GM23338 (cell line): ENCODE results near the gene GJB4. TPM values are rescaled to one million over a fixed set of nuclear protein-coding genes. Genes with fewer than 3 reads are reported as not detected.

Source experiments
- ATAC-seq: fragments of 200-7000 bp; cut with Tn5 transposase; 3 replicates; pipeline ENCODE4 v1.9.1; 2020
- DNase-seq: peaks from one replicate; pipeline ENCODE4 v3.0.0-alpha.2; 2015; ENCODE audit warnings: low spot score
- H2AFZ ChIP-seq: fragments of 200-600 bp; sonication (generic); 2 replicates; pipeline ENCODE4 v1.8.0; 2016; ENCODE audit warnings: antibody characterized with exemption, mild to moderate bottlenecking, moderate library complexity
- H3F3A ChIP-seq: fragments of 200-600 bp; sonication (generic); replicated peaks from 2 replicates; pipeline ENCODE4 v1.8.0; 2017; ENCODE audit warnings: antibody characterized with exemption, mixed run types, low read depth
- H3K27ac ChIP-seq: fragments of 200-600 bp; sonication (generic); 2 replicates; pipeline ENCODE4 v1.6.1; 2016; ENCODE audit warnings: low read depth
- H3K27me3 ChIP-seq: fragments of 200-600 bp; sonication (generic); 2 replicates; pipeline ENCODE4 v1.8.0; 2016; ENCODE audit warnings: mild to moderate bottlenecking, mixed run types, moderate library complexity; ENCODE audit not compliant: insufficient read depth
- H3K36me3 ChIP-seq: fragments of 200-600 bp; sonication (generic); 2 replicates; pipeline ENCODE4 v1.8.0; 2016; ENCODE audit warnings: mild to moderate bottlenecking; ENCODE audit not compliant: insufficient read depth
- H3K4me1 ChIP-seq: fragments of 200-600 bp; sonication (generic); 2 replicates; pipeline ENCODE4 v1.8.0; 2016; ENCODE audit warnings: mild to moderate bottlenecking, moderate library complexity; ENCODE audit not compliant: insufficient read depth
- H3K4me2 ChIP-seq: fragments of 200-600 bp; sonication (generic); 2 replicates; pipeline ENCODE4 v1.7.1; 2017; ENCODE audit warnings: mixed run types
- H3K4me3 ChIP-seq: fragments of 200-600 bp; sonication (generic); 2 replicates; pipeline ENCODE4 v1.6.1; 2016; ENCODE audit warnings: mixed run types
- H3K79me2 ChIP-seq: fragments of 200-600 bp; sonication (generic); replicated peaks from 2 replicates; pipeline ENCODE4 v1.8.0; 2017; ENCODE audit warnings: mild to moderate bottlenecking; ENCODE audit not compliant: insufficient read depth
- H3K9me2 ChIP-seq: fragments of 200-600 bp; sonication (generic); 2 replicates; pipeline ENCODE4 v1.8.0; 2017; ENCODE audit not compliant: insufficient read depth
- H4K20me1 ChIP-seq: fragments of 200-600 bp; sonication (generic); replicated peaks from 2 replicates; pipeline ENCODE4 v1.8.0; 2017; ENCODE audit warnings: mild to moderate bottlenecking; ENCODE audit not compliant: insufficient read depth
- H3K27ac Mint-ChIP-seq: 2 replicates; pipeline ENCODE4 v1.8.0; 2020; ENCODE audit warnings: inconsistent platforms, mild to moderate bottlenecking, moderate library complexity, mixed read lengths
- H3K27me3 Mint-ChIP-seq: 3 replicates; pipeline ENCODE4 v1.8.0; 2022; ENCODE audit warnings: low read depth, mild to moderate bottlenecking, moderate library complexity, mixed read lengths, inconsistent platforms; ENCODE audit not compliant: insufficient read depth, poor library complexity
- H3K36me3 Mint-ChIP-seq: 3 replicates; pipeline ENCODE4 v1.8.0; 2021; ENCODE audit warnings: low read depth, mild to moderate bottlenecking, inconsistent platforms, moderate library complexity, mixed read lengths
- H3K4me1 Mint-ChIP-seq: 3 replicates; pipeline ENCODE4 v1.8.0; 2020; ENCODE audit warnings: mild to moderate bottlenecking, inconsistent platforms, mixed read lengths
- H3K4me3 Mint-ChIP-seq: 3 replicates; pipeline ENCODE4 v1.8.0; 2021; ENCODE audit warnings: moderate library complexity, mild to moderate bottlenecking, inconsistent platforms, mixed read lengths
- H3K9me3 Mint-ChIP-seq: 3 replicates; pipeline ENCODE4 v1.8.0; 2020; ENCODE audit warnings: moderate library complexity, mild to moderate bottlenecking, inconsistent platforms, mixed read lengths
- polyA plus RNA-seq: library from polyadenylated mRNA; unstranded; fragments of >200 nt; fragmentation: Nextera tagmentation; extraction: Ambion mirVana; gene quantifications from 2 replicates; pipeline ENCODE4 v1.2.1, GENCODE V29; 2016
- total RNA-seq: library from RNA; depleted of rRNA; stranded (reverse); fragments of >200 nt; shearing (Covaris generic); gene quantifications from 2 replicates; pipeline ENCODE4 v1.2.3, GENCODE V29; 2014
- TF ChIP-seq, protein P1 (sequence below), 2 experiments: fragments of 200-600 bp in 1 of 2; sonication (generic) in 1 of 2; conservative IDR thresholded peaks; 2 replicates each; pipeline versions ENCODE4 v1.5.1 to v1.6.1; 2016 to 2017; ENCODE audit warnings: antibody characterized with exemption in 2 of 2, low read depth in 2 of 2, mild to moderate bottlenecking in 2 of 2, moderate library complexity in 1 of 2
- TF ChIP-seq, protein P2 (sequence below): fragments of 250-450 bp; sonication (Bioruptor Pico); IDR thresholded peaks from 2 replicates; pipeline ENCODE4 v1.5.0; 2020; ENCODE audit warnings: mild to moderate bottlenecking, moderate library complexity

GJB4 gene
- total and polyA plus RNA-seq, 2 experiments from 2014 or later: 0.07 TPM; not detected in 1

DNA sequence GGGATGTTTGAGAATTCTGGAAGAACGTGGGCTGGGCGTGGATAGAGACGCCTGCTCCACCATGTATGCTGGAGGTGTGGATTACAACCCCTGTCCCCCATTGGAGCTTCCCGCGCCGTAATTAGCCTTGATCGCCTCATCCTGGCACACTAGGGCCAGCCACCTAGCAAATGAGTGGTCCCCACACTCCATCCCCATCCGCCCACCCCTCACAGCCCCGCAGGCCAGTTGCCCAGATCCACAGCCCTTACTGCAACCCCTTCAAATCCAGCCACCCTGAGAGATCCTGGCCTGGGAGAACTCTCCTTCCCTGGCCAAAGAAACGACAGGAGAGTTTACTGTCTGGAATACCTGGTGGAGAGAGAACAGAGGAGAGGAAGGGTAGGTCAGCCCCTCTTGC, 32.9 kb downstream of the GJB4 start:
- Histone ChIP-seq H4K20me1 (no peaks in the 10 kb centered on the region), H3K9me2 (no peaks in the 10 kb centered on the region), H3K4me1 (no peaks in the 10 kb centered on the region; the same call in 1 of the 2 replicates), H3K27ac (no peak overlapping the region), H3K79me2 (no peaks in the 10 kb centered on the region), H3F3A (no peaks in the 10 kb centered on the region), H3K4me3 (peak overlapping the region; percentile 69), H3K27me3 (peaks cover 23% of the 10 kb centered on the region; the same call in 1 of the 2 replicates), H2AFZ (peak overlapping the region; percentile 98), H3K36me3 (no peaks in the 10 kb centered on the region), H3K4me2 (peak overlapping the region; percentile 80)
- Mint-ChIP-seq H3K36me3 (no peaks in the 10 kb centered on the region; the same call in 2 of the 3 replicates), H3K9me3 (no peaks in the 10 kb centered on the region), H3K4me3 (peak overlapping the region; percentile 73), H3K27ac (no peak overlapping the region), H3K27me3 (peaks cover 27% of the 10 kb centered on the region), H3K4me1 (peaks cover 21% of the 10 kb centered on the region)
- no peak; the same call in 1 of the 3 replicates for ATAC-seq
- TF ChIP-seq, protein P1, sequence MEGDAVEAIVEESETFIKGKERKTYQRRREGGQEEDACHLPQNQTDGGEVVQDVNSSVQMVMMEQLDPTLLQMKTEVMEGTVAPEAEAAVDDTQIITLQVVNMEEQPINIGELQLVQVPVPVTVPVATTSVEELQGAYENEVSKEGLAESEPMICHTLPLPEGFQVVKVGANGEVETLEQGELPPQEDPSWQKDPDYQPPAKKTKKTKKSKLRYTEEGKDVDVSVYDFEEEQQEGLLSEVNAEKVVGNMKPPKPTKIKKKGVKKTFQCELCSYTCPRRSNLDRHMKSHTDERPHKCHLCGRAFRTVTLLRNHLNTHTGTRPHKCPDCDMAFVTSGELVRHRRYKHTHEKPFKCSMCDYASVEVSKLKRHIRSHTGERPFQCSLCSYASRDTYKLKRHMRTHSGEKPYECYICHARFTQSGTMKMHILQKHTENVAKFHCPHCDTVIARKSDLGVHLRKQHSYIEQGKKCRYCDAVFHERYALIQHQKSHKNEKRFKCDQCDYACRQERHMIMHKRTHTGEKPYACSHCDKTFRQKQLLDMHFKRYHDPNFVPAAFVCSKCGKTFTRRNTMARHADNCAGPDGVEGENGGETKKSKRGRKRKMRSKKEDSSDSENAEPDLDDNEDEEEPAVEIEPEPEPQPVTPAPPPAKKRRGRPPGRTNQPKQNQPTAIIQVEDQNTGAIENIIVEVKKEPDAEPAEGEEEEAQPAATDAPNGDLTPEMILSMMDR (conservative IDR thresholded peaks at IDR 0.05; ENCODE audit: low read depth in 2 of 2): no peak
- TF ChIP-seq, protein P2, sequence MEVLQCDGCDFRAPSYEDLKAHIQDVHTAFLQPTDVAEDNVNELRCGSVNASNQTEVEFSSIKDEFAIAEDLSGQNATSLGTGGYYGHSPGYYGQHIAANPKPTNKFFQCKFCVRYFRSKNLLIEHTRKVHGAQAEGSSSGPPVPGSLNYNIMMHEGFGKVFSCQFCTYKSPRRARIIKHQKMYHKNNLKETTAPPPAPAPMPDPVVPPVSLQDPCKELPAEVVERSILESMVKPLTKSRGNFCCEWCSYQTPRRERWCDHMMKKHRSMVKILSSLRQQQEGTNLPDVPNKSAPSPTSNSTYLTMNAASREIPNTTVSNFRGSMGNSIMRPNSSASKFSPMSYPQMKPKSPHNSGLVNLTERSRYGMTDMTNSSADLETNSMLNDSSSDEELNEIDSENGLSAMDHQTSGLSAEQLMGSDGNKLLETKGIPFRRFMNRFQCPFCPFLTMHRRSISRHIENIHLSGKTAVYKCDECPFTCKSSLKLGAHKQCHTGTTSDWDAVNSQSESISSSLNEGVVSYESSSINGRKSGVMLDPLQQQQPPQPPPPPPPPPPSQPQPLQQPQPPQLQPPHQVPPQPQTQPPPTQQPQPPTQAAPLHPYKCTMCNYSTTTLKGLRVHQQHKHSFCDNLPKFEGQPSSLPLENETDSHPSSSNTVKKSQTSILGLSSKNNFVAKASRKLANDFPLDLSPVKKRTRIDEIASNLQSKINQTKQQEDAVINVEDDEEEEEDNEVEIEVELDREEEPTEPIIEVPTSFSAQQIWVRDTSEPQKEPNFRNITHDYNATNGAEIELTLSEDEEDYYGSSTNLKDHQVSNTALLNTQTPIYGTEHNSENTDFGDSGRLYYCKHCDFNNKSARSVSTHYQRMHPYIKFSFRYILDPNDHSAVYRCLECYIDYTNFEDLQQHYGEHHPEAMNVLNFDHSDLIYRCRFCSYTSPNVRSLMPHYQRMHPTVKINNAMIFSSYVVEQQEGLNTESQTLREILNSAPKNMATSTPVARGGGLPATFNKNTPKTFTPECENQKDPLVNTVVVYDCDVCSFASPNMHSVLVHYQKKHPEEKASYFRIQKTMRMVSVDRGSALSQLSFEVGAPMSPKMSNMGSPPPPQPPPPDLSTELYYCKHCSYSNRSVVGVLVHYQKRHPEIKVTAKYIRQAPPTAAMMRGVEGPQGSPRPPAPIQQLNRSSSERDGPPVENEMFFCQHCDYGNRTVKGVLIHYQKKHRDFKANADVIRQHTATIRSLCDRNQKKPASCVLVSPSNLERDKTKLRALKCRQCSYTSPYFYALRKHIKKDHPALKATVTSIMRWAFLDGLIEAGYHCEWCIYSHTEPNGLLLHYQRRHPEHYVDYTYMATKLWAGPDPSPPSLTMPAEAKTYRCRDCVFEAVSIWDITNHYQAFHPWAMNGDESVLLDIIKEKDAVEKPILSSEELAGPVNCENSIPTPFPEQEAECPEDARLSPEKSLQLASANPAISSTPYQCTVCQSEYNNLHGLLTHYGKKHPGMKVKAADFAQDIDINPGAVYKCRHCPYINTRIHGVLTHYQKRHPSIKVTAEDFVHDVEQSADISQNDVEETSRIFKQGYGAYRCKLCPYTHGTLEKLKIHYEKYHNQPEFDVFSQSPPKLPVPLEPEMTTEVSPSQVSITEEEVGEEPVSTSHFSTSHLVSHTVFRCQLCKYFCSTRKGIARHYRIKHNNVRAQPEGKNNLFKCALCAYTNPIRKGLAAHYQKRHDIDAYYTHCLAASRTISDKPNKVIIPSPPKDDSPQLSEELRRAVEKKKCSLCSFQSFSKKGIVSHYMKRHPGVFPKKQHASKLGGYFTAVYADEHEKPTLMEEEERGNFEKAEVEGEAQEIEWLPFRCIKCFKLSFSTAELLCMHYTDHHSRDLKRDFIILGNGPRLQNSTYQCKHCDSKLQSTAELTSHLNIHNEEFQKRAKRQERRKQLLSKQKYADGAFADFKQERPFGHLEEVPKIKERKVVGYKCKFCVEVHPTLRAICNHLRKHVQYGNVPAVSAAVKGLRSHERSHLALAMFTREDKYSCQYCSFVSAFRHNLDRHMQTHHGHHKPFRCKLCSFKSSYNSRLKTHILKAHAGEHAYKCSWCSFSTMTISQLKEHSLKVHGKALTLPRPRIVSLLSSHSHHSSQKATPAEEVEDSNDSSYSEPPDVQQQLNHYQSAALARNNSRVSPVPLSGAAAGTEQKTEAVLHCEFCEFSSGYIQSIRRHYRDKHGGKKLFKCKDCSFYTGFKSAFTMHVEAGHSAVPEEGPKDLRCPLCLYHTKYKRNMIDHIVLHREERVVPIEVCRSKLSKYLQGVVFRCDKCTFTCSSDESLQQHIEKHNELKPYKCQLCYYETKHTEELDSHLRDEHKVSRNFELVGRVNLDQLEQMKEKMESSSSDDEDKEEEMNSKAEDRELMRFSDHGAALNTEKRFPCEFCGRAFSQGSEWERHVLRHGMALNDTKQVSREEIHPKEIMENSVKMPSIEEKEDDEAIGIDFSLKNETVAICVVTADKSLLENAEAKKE (CRISPR knock-in tag): no peak
- DNase-seq: peak; percentile 7
